BJ (cell line): Measurements from ENCODE around the gene AK5. TPM values are rescaled to one million over a fixed set of nuclear protein-coding genes. Genes with fewer than 3 reads are reported as not detected.

Source experiments
- CTCF ChIA-PET: fragments of 350-600 bp; formaldehyde crosslinking; extraction: SDS; loops from one replicate; lab custom pipeline; 2021; ENCODE audit warnings: antibody characterized with exemption, inconsistent platforms; lab: Yijun Ruan, JAX
- POLR2A ChIA-PET: fragments of 300-600 bp; sonication (Branson Sonifier 250); formaldehyde crosslinking; extraction: SDS; loops from one replicate; lab custom pipeline; 2021; ENCODE audit warnings: antibody characterized with exemption; lab: Charles Lee
- DNase-seq: peaks from one replicate; pipeline ENCODE4 v3.0.0-alpha.2; 2011; ENCODE audit warnings: low read depth
- H3K27me3 ChIP-seq: 2 replicates; pipeline ENCODE4 v1.6.0; 2011; ENCODE audit warnings: low read length; ENCODE audit not compliant: control insufficient read depth, insufficient read depth
- H3K36me3 ChIP-seq: 2 replicates; pipeline ENCODE4 v1.5.1; 2011; ENCODE audit warnings: low read length; ENCODE audit not compliant: control insufficient read depth, insufficient read depth
- H3K4me3 ChIP-seq: 2 replicates; pipeline ENCODE4 v1.5.1; 2011; ENCODE audit warnings: low read depth, mild to moderate bottlenecking, control low read depth, low read length
- CTCF ChIP-seq: IDR thresholded peaks from 2 replicates; pipeline ENCODE4 v1.5.1; 2011; ENCODE audit warnings: low read depth, mild to moderate bottlenecking, control low read depth, inconsistent platforms, low read length, moderate library complexity; ENCODE audit not compliant: insufficient read depth
- polyA plus RNA-seq: library from polyadenylated mRNA; depleted of rRNA; stranded (reverse); fragments of >200 nt; gene quantifications from 2 replicates; pipeline ENCODE4 v1.2.3, GENCODE V29; 2011

AK5 gene
- polyA plus RNA-seq, 1 experiment: 7.8 TPM

- POLR2A ChIA-PET: interaction anchor here (0.6 kb wide), 1 partner anchor 9 kb away, joined by 8 read pairs; no protein-coding TSS in a partner anchor
- no peaks in the 10 kb centered on the region for H3K36me3 ChIP-seq
- CTCF ChIA-PET: interaction anchor here (1.0 kb wide), 2 partner anchors 10 to 139 kb away, joined by 3 read pairs; no protein-coding TSS in a partner anchor
- no peaks in the 10 kb centered on the region for H3K27me3 ChIP-seq
- H3K4me3 ChIP-seq: no peak overlapping the region
- no peak for TF ChIP-seq CTCF
- DNase-seq: no peak
These were observed 116.3 kb downstream of the AK5 start for GRCh38 chr1:77398152-77398551.

DNA sequence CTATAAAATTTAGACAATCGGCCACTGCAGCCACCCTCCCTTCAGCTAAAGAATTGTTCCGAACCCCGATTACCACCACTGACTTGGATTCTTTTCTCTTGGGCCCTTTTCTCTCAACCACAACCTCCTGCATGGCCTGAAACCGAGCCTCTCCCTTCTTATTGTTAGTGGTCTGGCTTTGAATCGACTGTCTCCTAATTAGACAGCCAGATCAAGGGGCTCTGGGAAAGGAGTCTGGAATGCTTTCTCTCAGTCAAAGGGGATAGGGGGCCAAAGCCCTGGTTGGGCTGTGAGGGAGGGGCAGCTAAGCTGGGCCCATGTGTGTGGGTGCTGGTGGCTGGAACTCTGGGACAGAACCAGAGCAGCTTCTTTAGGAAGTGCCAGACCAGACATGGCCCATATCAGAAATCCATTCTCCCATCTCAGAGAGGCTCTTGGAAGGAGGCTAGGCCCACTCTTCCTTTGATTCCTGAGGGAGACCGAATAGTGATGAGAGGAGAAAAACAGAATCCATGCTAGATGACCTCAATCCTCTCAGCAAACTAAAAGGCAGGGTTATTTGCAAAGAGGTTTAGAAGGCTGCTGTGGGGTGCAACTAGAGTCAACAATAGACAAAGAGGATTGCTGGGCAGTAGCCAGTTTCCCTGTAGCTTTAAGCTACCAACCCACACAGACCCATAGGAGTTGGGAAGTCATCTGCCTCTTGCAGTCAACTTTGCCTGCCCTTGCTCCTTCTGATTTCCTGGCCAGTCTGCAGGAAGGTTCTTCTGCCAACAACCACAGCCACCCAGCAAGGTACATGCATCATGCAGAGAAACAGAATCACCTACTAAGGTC lies 117.6 kb downstream of the AK5 start:
- POLR2A ChIA-PET: no interaction called here
- CTCF ChIA-PET: interaction anchor here (0.8 to 1.0 kb wide), 2 partner anchors 29 to 134 kb away, joined by 3 to 4 read pairs; no protein-coding TSS in a partner anchor
- H3K36me3 ChIP-seq: no peaks in the 10 kb centered on the region
- no peak for DNase-seq
- H3K4me3 ChIP-seq: no peak overlapping the region
- no peaks in the 10 kb centered on the region for H3K27me3 ChIP-seq
- no peak for TF ChIP-seq CTCF

- ChIA-PET CTCF (interaction anchor here (0.7 kb wide), 1 partner anchor 25 kb away, joined by 3 read pairs; no protein-coding TSS in a partner anchor), POLR2A (no interaction called here)
- Histone ChIP-seq H3K27me3 (no peaks in the 10 kb centered on the region), H3K4me3 (no peak overlapping the region), H3K36me3 (no peaks in the 10 kb centered on the region)
- TF ChIP-seq CTCF: no peak
- no peak for DNase-seq
These were observed 119.0 kb downstream of the AK5 start for GRCh38 chr1:77400781-77401180.

- ChIA-PET CTCF (no interaction called here), POLR2A (no interaction called here)
- DNase-seq: no peak
These were observed 119.6 kb downstream of the AK5 start for GRCh38 chr1:77401384-77401783.

More at GRCh38 chr1:77401384-77401783, 119.6 kb downstream of the AK5 start:
- Histone ChIP-seq H3K27me3 (no peaks in the 10 kb centered on the region), H3K4me3 (no peak overlapping the region), H3K36me3 (no peaks in the 10 kb centered on the region)
- TF ChIP-seq CTCF: no peak
